Kasumi-1 (cell line): ENCODE results near the gene SMIM10.
"Not testable (repeated sequence)": the region's sequence is repeated elsewhere in the genome, so short reads cannot be mapped to it uniquely, and the experiment has no call there.

Source experiments
- DNase-seq, 2 experiments: peaks; one replicate each; lab custom pipeline; 2025; lab: John Stamatoyannopoulos, UW

The SMIM10 gene

GRCh38 chrX:134990801-134991481, at the start of gene SMIM10:
SMIM10 (plus strand) TSS chrX:134990991; CDS start chrX:134991096, 105 bp downstream.
- DNase-seq = peak in 1 of 2 experiments; percentile 4

DNA sequence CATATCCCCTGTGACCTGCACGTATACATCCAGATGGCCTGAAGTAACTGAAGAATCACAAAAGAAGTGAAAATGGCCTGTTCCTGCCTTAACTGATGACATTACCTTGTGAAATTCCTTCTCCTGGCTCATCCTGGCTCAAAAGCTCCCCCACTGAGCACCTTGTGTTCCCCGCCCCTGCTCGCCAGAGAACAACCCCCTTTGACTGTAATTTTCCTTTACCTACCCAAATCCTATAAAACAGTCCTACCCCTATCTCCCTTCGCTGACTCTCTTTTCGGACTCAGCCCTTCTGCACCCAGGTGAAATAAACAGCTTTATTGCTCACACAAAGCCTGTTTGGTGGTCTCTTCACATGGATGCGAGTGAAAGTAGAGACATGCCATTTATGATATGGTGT, 44.4 kb upstream of the SMIM10 start:
- DNase-seq = not testable (repeated sequence)

- no peak for DNase-seq
These were observed 42.2 kb upstream of the SMIM10 start for GRCh38 chrX:134948333-134949241.

- DNase-seq = no peak
These were observed 41.5 kb upstream of the SMIM10 start for GRCh38 chrX:134949271-134949670.

DNA sequence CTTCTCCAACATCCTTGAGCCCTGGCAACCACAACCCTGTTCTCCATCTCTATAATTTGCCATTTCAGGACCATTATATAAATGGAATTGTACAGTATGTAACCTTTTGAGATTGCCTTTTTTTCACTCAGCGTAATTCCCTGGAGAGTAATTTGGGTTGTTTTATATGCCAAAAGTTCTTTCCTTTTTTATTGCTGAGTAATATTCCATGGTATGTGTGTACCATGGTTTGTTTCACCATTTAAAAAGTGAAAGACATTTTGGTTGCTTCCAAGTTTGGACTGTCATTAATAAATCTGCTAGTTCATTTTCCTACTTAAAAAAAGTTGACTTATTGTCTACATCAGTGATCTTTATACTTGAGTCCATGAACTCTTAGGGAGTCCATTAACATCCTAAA, 33.0 kb upstream of the SMIM10 start:
- no peak for DNase-seq

- not testable (repeated sequence) for DNase-seq
These were observed 30.4 kb upstream of the SMIM10 start for GRCh38 chrX:134960366-134960765.

DNA sequence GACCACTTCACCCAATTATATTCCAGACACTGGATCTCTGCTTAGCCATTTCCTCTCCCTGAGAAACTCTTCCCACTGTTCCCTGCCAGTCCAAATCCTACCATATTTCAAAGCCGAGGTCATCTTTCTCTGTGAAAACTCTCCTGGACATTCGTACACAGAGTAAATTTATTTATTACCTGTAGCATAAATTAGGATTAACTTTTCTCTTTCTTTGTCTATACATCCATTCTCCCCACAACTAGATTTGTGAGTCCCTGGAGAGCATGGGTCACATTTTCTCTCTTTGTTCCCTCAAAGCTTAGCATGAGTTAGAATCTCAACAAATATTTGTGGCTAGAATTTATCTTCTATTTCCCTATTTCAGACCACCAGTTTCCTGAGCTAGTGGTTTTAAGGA, 27.8 kb upstream of the SMIM10 start:
- no peak for DNase-seq

GRCh38 chrX:134969726-134970125, 21.1 kb upstream of the SMIM10 start:
- no peak for DNase-seq

GRCh38 chrX:134971926-134972325, 18.9 kb upstream of the SMIM10 start:
- DNase-seq = no peak

DNA sequence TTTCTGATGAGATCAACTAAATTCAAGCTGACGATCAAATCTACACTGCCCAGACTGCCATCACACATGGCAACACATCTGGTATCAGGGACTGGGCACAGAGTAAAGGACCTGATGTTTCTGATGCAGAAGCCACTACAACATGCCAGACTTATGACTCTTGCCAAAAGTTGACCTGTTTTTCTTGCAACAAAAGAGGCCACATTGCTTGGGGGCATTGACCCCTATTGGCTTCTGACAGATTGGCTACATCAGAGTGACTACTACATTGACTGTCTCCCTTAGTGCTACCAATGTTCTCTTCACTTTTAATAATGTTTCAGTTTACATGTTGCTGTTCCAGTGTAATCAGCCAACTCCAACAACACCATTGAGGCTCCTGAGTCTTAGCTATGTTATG, 15.3 kb upstream of the SMIM10 start:
- no peak for DNase-seq

GRCh38 chrX:134981910-134982309, 8.9 kb upstream of the SMIM10 start:
- no peak for DNase-seq

GRCh38 chrX:134982748-134983147, 8.0 kb upstream of the SMIM10 start:
- no peak for DNase-seq

DNA sequence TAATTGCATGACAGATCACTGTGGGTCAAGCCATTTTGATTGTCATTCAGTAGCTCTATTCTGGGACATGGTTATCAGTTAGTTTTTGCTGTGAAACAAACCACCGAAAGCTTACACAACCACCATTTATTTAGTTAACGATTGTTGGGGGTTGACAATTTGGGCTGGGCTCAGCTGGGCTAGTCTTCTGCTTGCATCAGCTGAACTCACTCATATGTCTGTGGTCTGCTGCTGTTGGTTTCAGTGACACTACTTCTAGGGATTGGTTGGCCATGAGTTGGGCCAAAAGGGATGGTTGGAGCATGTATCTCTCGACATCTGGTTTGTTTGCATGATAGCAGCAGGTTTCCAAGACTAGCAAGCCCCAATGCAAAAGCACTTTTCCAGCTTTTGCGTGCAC, 5.3 kb upstream of the SMIM10 start:
- no peak for DNase-seq

GRCh38 chrX:134990475-134990800, 353 bp upstream of the SMIM10 start:
- no peak for DNase-seq

GRCh38 chrX:134997646-134998045, 6.9 kb downstream of the SMIM10 start:
- no peak for DNase-seq

DNA sequence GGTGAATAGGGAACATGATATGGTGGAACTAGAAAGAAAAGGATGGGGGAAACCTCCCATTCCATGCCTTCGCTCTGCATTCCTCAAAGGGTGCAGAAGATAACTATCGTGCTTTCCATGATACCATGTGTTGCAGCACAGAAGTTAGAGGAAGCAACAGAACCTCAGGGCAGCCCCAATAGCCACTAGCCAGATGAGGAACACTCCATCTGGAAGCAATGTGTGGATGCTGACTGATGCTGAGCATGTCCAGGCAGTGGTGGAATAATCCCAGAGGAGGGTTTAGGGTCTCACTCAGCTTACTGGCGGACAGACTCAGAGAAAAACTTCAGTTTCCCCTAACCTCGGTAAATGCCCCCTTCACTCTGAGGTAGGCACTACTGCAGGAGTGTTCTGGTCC, 7.5 kb downstream of the SMIM10 start:
- DNase-seq = no peak

DNA sequence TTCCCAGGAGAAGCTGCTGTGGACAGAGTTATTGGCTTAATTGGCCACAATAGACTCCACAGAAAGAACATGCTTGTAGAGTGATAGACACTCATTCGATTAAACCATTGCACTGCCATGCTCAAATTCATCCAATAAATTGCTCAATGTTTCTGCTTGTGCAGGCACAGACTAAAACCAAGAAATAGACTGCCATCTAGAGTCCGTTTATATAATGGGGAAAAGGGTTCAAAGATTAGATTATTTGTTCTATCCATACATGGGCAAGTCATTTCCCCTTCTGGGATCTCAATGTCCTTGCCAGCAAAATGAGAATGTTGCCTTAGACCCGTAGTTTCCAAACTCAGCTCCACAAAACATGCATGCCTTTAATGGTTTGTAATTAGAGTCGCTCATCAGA, 8.7 kb downstream of the SMIM10 start:
- DNase-seq = peak; percentile 56 to 79

- no peak for DNase-seq
These were observed 9.7 kb downstream of the SMIM10 start for GRCh38 chrX:135000516-135000915.

DNA sequence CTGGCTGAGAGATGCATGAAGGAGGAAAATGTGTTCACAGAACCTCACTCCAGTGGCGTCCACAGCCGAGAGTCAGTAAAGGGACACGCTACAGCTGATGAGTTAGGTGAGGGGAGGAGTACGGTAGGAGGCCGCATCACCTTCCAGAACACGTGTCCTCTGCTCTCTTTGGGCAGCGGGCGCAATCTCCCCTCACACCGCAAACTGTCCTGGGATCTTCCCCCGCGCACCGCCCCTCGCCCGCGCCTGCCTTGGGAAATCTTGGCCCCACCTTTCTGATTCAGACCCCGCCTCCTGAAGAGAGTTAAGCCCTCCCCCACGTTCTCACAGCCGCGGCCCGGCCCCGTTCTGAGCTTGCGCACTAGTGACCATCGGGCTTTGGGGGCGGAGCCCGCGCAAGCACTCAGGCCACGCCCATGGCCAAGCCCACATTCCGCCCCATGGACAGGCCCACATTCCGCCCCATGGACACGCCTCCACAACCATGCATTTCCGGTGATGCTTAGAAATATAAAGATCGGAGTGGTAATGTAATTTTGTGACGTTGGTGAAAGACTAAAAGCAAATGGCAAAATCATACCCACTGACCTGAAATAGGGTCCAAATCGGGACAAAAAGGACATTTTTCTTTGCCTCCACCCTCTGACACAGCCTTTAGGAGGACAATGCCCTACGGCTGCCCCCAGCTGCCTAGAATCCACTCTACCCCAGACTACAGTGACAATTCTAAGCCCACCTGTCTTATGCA, 13.3 kb downstream of the SMIM10 start:
- DNase-seq = peak; percentile 67 to 78

DNA sequence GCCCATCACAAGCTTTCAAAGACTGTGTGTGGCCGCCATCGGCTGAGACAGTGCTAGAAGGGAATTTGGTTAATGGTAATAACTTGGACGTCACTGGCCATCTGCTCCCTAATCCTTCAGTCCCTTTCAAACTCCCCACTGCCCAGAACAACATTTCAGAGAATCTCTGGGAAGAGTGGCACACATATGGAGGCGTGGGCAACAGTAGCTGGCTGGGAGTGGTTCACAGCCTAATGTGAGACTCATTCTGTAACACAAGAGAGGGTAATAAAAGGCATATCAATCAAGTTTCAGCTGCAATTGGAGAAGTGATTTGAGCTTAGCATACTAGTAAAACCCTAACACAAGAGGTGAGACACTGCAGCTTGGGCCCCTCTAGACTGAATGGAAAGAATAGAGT, 15.4 kb downstream of the SMIM10 start:
- DNase-seq = no peak

- no peak for DNase-seq
These were observed 18.3 kb downstream of the SMIM10 start for GRCh38 chrX:135009057-135009610.

GRCh38 chrX:135009838-135010237, 19.0 kb downstream of the SMIM10 start:
- DNase-seq = no peak
